CD4-positive, CD25-positive, alpha-beta regulatory T cell (primary cell): ENCODE measurements around the gene ALPL. TPM values are rescaled to one million over a fixed set of nuclear protein-coding genes. Genes with fewer than 3 reads are reported as not detected.
A peak's percentile ranks its signal among the peaks of the same experiment; 100 is the strongest.

Source experiments
- ATAC-seq, 2 donors: fragments of 150-1000 bp; cut with Tn5 transposase; one replicate each; pipeline ENCODE4 v1.10.0; 2021; ENCODE audit warnings: low read depth in 2 of 2, moderate number of reproducible peaks in 2 of 2, moderate library complexity in 1 of 2
- DNase-seq, 3 donors: peaks; one replicate each; pipeline versions ENCODE4 v3.0.0 to v3.0.0-alpha.2; 2012 to 2022; ENCODE audit warnings: mixed read lengths in 1 of 3
- H3K27ac ChIP-seq: one replicate; pipeline ENCODE4 v1.7.0; 2013; ENCODE audit warnings: mild to moderate bottlenecking, low read length; ENCODE audit not compliant: insufficient read depth, poor library complexity, severe bottlenecking
- H3K27me3 ChIP-seq: one replicate; pipeline ENCODE4 v1.7.0; 2013; ENCODE audit warnings: low read length; ENCODE audit not compliant: control insufficient read depth, insufficient read depth
- H3K36me3 ChIP-seq: one replicate; pipeline ENCODE4 v1.7.0; 2013; ENCODE audit warnings: mild to moderate bottlenecking, low read length, moderate library complexity; ENCODE audit not compliant: control insufficient read depth, insufficient read depth
- H3K4me1 ChIP-seq: 2 replicates; pipeline ENCODE4 v1.7.0; 2013; ENCODE audit warnings: mild to moderate bottlenecking, low read length; ENCODE audit not compliant: insufficient read depth, control insufficient read depth, poor library complexity, severe bottlenecking
- H3K4me3 ChIP-seq: one replicate; pipeline ENCODE4 v1.7.0; 2013; ENCODE audit warnings: low read depth, mild to moderate bottlenecking, low read length, moderate library complexity
- H3K9me3 ChIP-seq, 2 experiments: 1 replicate in 1 of 2; 2 replicates in 1 of 2; pipeline ENCODE4 v1.7.0; 2013; ENCODE audit warnings: low read length in 2 of 2, mild to moderate bottlenecking in 1 of 2, moderate library complexity in 1 of 2; ENCODE audit not compliant: control insufficient read depth in 2 of 2
- H3K27ac Mint-ChIP-seq, 3 donors: one replicate each; pipeline ENCODE4 v1.8.0; 2020 to 2022; ENCODE audit warnings: mild to moderate bottlenecking in 3 of 3, mixed read lengths in 3 of 3, moderate library complexity in 2 of 3
- H3K27me3 Mint-ChIP-seq: one replicate; pipeline ENCODE4 v1.8.0; 2022; ENCODE audit warnings: mild to moderate bottlenecking, mixed read lengths
- H3K36me3 Mint-ChIP-seq: one replicate; pipeline ENCODE4 v1.8.0; 2020; ENCODE audit warnings: mixed read lengths
- H3K4me1 Mint-ChIP-seq, 4 donors: one replicate each; pipeline ENCODE4 v1.8.0; 2020 to 2022; ENCODE audit warnings: mixed read lengths in 4 of 4, mild to moderate bottlenecking in 1 of 4
- H3K4me3 Mint-ChIP-seq, 4 donors: one replicate each; pipeline ENCODE4 v1.8.0; 2020 to 2022; ENCODE audit warnings: mild to moderate bottlenecking in 4 of 4, mixed read lengths in 4 of 4, moderate library complexity in 3 of 4
- H3K9me3 Mint-ChIP-seq, 7 donors: one replicate each; pipeline ENCODE4 v1.8.0; 2020 to 2022; ENCODE audit warnings: mixed read lengths in 7 of 7, mild to moderate bottlenecking in 3 of 7, moderate library complexity in 2 of 7
- polyA plus RNA-seq, 4 donors: library from polyadenylated mRNA; unstranded; fragments of 300-500 nt; fragmentation: Illumina TruSeq; gene quantifications; one replicate each; pipeline ENCODE4 v1.2.3, GENCODE V29; 2021
- total RNA-seq: library from RNA; stranded (reverse); gene quantifications from one replicate; pipeline ENCODE4 v1.2.3, GENCODE V29; 2022

Gene ALPL
- total and polyA plus RNA-seq, 5 donors from 2014 or later, result not detected

GRCh38 chr1:21603177-21604138, 94.2 kb downstream of the ALPL start:
- peak overlapping the region in 1 of 4 donors; percentile 28 for H3K4me3 Mint-ChIP-seq
- H3K27ac Mint-ChIP-seq, result no peak overlapping the region
- DNase-seq (no peak), ATAC-seq (no peak)
- Histone ChIP-seq H3K4me1 (peaks cover 6% of the 10 kb centered on the region), H3K4me3 (no peak overlapping the region), H3K36me3 (no peaks in the 10 kb centered on the region), H3K9me3 (no peaks in the 10 kb centered on the region), H3K27me3 (no peaks in the 10 kb centered on the region), H3K27ac (no peak overlapping the region)
- no peaks in the 10 kb centered on the region for H3K9me3 Mint-ChIP-seq
- H3K27me3 Mint-ChIP-seq, result peaks cover 4% of the 10 kb centered on the region
- no peaks in the 10 kb centered on the region for H3K36me3 Mint-ChIP-seq
- H3K4me1 Mint-ChIP-seq, result peaks cover 0 to 15% (median 5%) of the 10 kb centered on the region in 4 donors

- ATAC-seq, result no peak
- Histone ChIP-seq H3K36me3 (no peaks in the 10 kb centered on the region), H3K27me3 (no peaks in the 10 kb centered on the region), H3K4me3 (no peak overlapping the region), H3K4me1 (peaks cover 6% of the 10 kb centered on the region), H3K27ac (no peak overlapping the region), H3K9me3 (no peaks in the 10 kb centered on the region)
- no peak for DNase-seq
- Mint-ChIP-seq H3K36me3 (no peaks in the 10 kb centered on the region), H3K4me1 (peaks cover 0 to 17% (median 5%) of the 10 kb centered on the region in 4 donors), H3K27ac (no peak overlapping the region), H3K4me3 (no peak overlapping the region), H3K9me3 (no peaks in the 10 kb centered on the region), H3K27me3 (peaks cover 8% of the 10 kb centered on the region)
These were observed 95.2 kb downstream of the ALPL start for GRCh38 chr1:21604208-21604957.

GRCh38 chr1:21605012-21605715, 95.9 kb downstream of the ALPL start:
- Mint-ChIP-seq H3K27me3 (peaks cover 8% of the 10 kb centered on the region), H3K27ac (no peak overlapping the region), H3K9me3 (no peaks in the 10 kb centered on the region), H3K4me3 (no peak overlapping the region), H3K4me1 (peaks cover 0 to 17% (median 5%) of the 10 kb centered on the region in 4 donors), H3K36me3 (no peaks in the 10 kb centered on the region)
- no peaks in the 10 kb centered on the region for H3K9me3 ChIP-seq
- ATAC-seq (no peak), DNase-seq (no peak)
- no peak overlapping the region for H3K4me3 ChIP-seq
- H3K4me1 ChIP-seq, result peaks cover 6% of the 10 kb centered on the region
- no peaks in the 10 kb centered on the region for H3K27me3 ChIP-seq
- no peak overlapping the region for H3K27ac ChIP-seq
- H3K36me3 ChIP-seq, result no peaks in the 10 kb centered on the region

GRCh38 chr1:21605964-21606705, 96.9 kb downstream of the ALPL start:
- Histone ChIP-seq H3K27ac (no peak overlapping the region), H3K27me3 (no peaks in the 10 kb centered on the region), H3K4me3 (no peak overlapping the region), H3K9me3 (no peaks in the 10 kb centered on the region), H3K36me3 (no peaks in the 10 kb centered on the region), H3K4me1 (peaks cover 6% of the 10 kb centered on the region)
- H3K9me3 Mint-ChIP-seq, result no peaks in the 10 kb centered on the region
- H3K27me3 Mint-ChIP-seq, result peaks cover 8% of the 10 kb centered on the region
- no peak overlapping the region for H3K4me3 Mint-ChIP-seq
- no peaks in the 10 kb centered on the region for H3K36me3 Mint-ChIP-seq
- H3K27ac Mint-ChIP-seq, result no peak overlapping the region
- ATAC-seq (no peak), DNase-seq (no peak)
- H3K4me1 Mint-ChIP-seq, result peaks cover 0 to 17% (median 5%) of the 10 kb centered on the region in 4 donors

- H3K4me3 Mint-ChIP-seq, result peak overlapping the region in 1 of 4 donors; percentile 56
- no peaks in the 10 kb centered on the region for H3K27me3 ChIP-seq
- no peaks in the 10 kb centered on the region for H3K9me3 ChIP-seq
- H3K4me3 ChIP-seq, result no peak overlapping the region
- peaks cover 6% of the 10 kb centered on the region for H3K4me1 ChIP-seq
- DNase-seq, result peak in 1 of 3 donors; percentile 54
- H3K36me3 Mint-ChIP-seq, result no peaks in the 10 kb centered on the region
- peak in 1 of 2 donors; percentile 45 for ATAC-seq
- no peak overlapping the region for H3K27ac Mint-ChIP-seq
- peaks cover 0 to 17% (median 5%) of the 10 kb centered on the region in 4 donors for H3K4me1 Mint-ChIP-seq
- no peak overlapping the region for H3K27ac ChIP-seq
- no peaks in the 10 kb centered on the region for H3K9me3 Mint-ChIP-seq
- H3K27me3 Mint-ChIP-seq, result peaks cover 12% of the 10 kb centered on the region
- no peaks in the 10 kb centered on the region for H3K36me3 ChIP-seq
These were observed 98.6 kb downstream of the ALPL start for GRCh38 chr1:21607549-21608529.

- H3K4me1 Mint-ChIP-seq, result peaks cover 0 to 17% (median 5%) of the 10 kb centered on the region in 4 donors
- H3K4me3 Mint-ChIP-seq, result no peak overlapping the region
- peaks cover 6% of the 10 kb centered on the region for H3K4me1 ChIP-seq
- DNase-seq (no peak), ATAC-seq (no peak)
- no peaks in the 10 kb centered on the region for H3K36me3 Mint-ChIP-seq
- no peaks in the 10 kb centered on the region for H3K36me3 ChIP-seq
- H3K4me3 ChIP-seq, result no peak overlapping the region
- H3K9me3 Mint-ChIP-seq, result no peaks in the 10 kb centered on the region
- H3K27ac Mint-ChIP-seq, result peak overlapping the region in 1 of 3 donors; percentile 66
- peaks cover 12% of the 10 kb centered on the region for H3K27me3 Mint-ChIP-seq
- H3K27ac ChIP-seq, result no peak overlapping the region
- H3K9me3 ChIP-seq, result no peaks in the 10 kb centered on the region
- no peaks in the 10 kb centered on the region for H3K27me3 ChIP-seq
These were observed 99.6 kb downstream of the ALPL start for GRCh38 chr1:21608798-21609197.
